Measurements from ENCODE around the gene UNC13C.

Gene UNC13C

GRCh38 chr15:54307926-54308325 lies 329.7 kb downstream of the UNC13C start:
- H3K27ac ChIP-seq (ENCODE audit: low read length), result no peak overlapping the region
- H3K4me1 ChIP-seq (ENCODE audit: insufficient read depth, low read length), result peaks cover 7% of the 10 kb centered on the region; the same call in 1 of the 2 replicates
- H3K9ac ChIP-seq (ENCODE audit: low read depth, low read length), result no peak overlapping the region
- no peaks in the 10 kb centered on the region for H3K27me3 ChIP-seq (ENCODE audit: insufficient read depth, low read length)
- no peak overlapping the region for H3K4me3 ChIP-seq (ENCODE audit: low read length)
- H3K36me3 ChIP-seq (ENCODE audit: insufficient read depth, low read depth, low read length), result no peaks in the 10 kb centered on the region
- no peaks in the 10 kb centered on the region for H3K9me3 ChIP-seq (ENCODE audit: insufficient read depth, low read depth, low read length)

GRCh38 chr15:54312528-54312927 lies 334.3 kb downstream of the UNC13C start:
- Histone ChIP-seq H3K4me1 (ENCODE audit: insufficient read depth, low read length) (peaks cover 7% of the 10 kb centered on the region; the same call in 1 of the 2 replicates), H3K9ac (ENCODE audit: low read depth, low read length) (no peak overlapping the region), H3K27me3 (ENCODE audit: insufficient read depth, low read length) (no peaks in the 10 kb centered on the region), H3K4me3 (ENCODE audit: low read length) (no peak overlapping the region), H3K9me3 (ENCODE audit: insufficient read depth, low read depth, low read length) (no peaks in the 10 kb centered on the region), H3K36me3 (ENCODE audit: insufficient read depth, low read depth, low read length) (no peaks in the 10 kb centered on the region), H3K27ac (ENCODE audit: low read length) (no peak overlapping the region)

- peaks cover 5% of the 10 kb centered on the region; the same call in 1 of the 2 replicates for H3K4me1 ChIP-seq (ENCODE audit: insufficient read depth, low read length)
- H3K27me3 ChIP-seq (ENCODE audit: insufficient read depth, low read length), result no peaks in the 10 kb centered on the region
- H3K9me3 ChIP-seq (ENCODE audit: insufficient read depth, low read depth, low read length), result no peaks in the 10 kb centered on the region
These were observed 343.2 kb downstream of the UNC13C start for GRCh38 chr15:54321426-54321825.

GRCh38 chr15:54322341-54322740 lies 344.1 kb downstream of the UNC13C start:
- no peak overlapping the region for H3K4me3 ChIP-seq (ENCODE audit: low read length)
- H3K27ac ChIP-seq (ENCODE audit: low read length), result no peak overlapping the region
- H3K4me1 ChIP-seq (ENCODE audit: insufficient read depth, low read length), result peaks cover 10% of the 10 kb centered on the region; the same call in 1 of the 2 replicates
- H3K9me3 ChIP-seq (ENCODE audit: insufficient read depth, low read depth, low read length), result no peaks in the 10 kb centered on the region
- H3K27me3 ChIP-seq (ENCODE audit: insufficient read depth, low read length), result no peaks in the 10 kb centered on the region
- H3K36me3 ChIP-seq (ENCODE audit: insufficient read depth, low read depth, low read length), result no peaks in the 10 kb centered on the region
- no peak overlapping the region for H3K9ac ChIP-seq (ENCODE audit: low read depth, low read length)

More at GRCh38 chr15:54321426-54321825, 343.2 kb downstream of the UNC13C start:
- no peak overlapping the region for H3K27ac ChIP-seq (ENCODE audit: low read length)
- no peak overlapping the region for H3K4me3 ChIP-seq (ENCODE audit: low read length)
- no peaks in the 10 kb centered on the region for H3K36me3 ChIP-seq (ENCODE audit: insufficient read depth, low read depth, low read length)
- H3K9ac ChIP-seq (ENCODE audit: low read depth, low read length), result no peak overlapping the region

GRCh38 chr15:54345301-54345700 lies 367.1 kb downstream of the UNC13C start:
- Histone ChIP-seq H3K9me3 (ENCODE audit: insufficient read depth, low read depth, low read length) (no peaks in the 10 kb centered on the region), H3K27ac (ENCODE audit: low read length) (no peak overlapping the region), H3K9ac (ENCODE audit: low read depth, low read length) (no peak overlapping the region), H3K36me3 (ENCODE audit: insufficient read depth, low read depth, low read length) (no peaks in the 10 kb centered on the region), H3K27me3 (ENCODE audit: insufficient read depth, low read length) (no peaks in the 10 kb centered on the region), H3K4me3 (ENCODE audit: low read length) (no peak overlapping the region), H3K4me1 (ENCODE audit: insufficient read depth, low read length) (no peaks in the 10 kb centered on the region)

- no peaks in the 10 kb centered on the region for H3K27me3 ChIP-seq (ENCODE audit: insufficient read depth, low read length)
- no peak overlapping the region for H3K27ac ChIP-seq (ENCODE audit: low read length)
- no peaks in the 10 kb centered on the region for H3K36me3 ChIP-seq (ENCODE audit: insufficient read depth, low read depth, low read length)
- no peak overlapping the region for H3K9ac ChIP-seq (ENCODE audit: low read depth, low read length)
- no peak overlapping the region for H3K4me3 ChIP-seq (ENCODE audit: low read length)
- H3K4me1 ChIP-seq (ENCODE audit: insufficient read depth, low read length), result no peaks in the 10 kb centered on the region
- H3K9me3 ChIP-seq (ENCODE audit: insufficient read depth, low read depth, low read length), result no peaks in the 10 kb centered on the region
These were observed 367.6 kb downstream of the UNC13C start for GRCh38 chr15:54345827-54346226.

- Histone ChIP-seq H3K9me3 (ENCODE audit: insufficient read depth, low read depth, low read length) (no peaks in the 10 kb centered on the region), H3K27me3 (ENCODE audit: insufficient read depth, low read length) (no peaks in the 10 kb centered on the region), H3K36me3 (ENCODE audit: insufficient read depth, low read depth, low read length) (no peaks in the 10 kb centered on the region), H3K4me3 (ENCODE audit: low read length) (no peak overlapping the region), H3K9ac (ENCODE audit: low read depth, low read length) (no peak overlapping the region), H3K4me1 (ENCODE audit: insufficient read depth, low read length) (no peaks in the 10 kb centered on the region), H3K27ac (ENCODE audit: low read length) (no peak overlapping the region)
These were observed 369.0 kb downstream of the UNC13C start for GRCh38 chr15:54347082-54347827.

- H3K9me3 ChIP-seq (ENCODE audit: insufficient read depth, low read depth, low read length), result no peaks in the 10 kb centered on the region
- H3K27me3 ChIP-seq (ENCODE audit: insufficient read depth, low read length), result no peaks in the 10 kb centered on the region
- H3K4me1 ChIP-seq (ENCODE audit: insufficient read depth, low read length), result no peaks in the 10 kb centered on the region
- no peak overlapping the region for H3K4me3 ChIP-seq (ENCODE audit: low read length)
- no peak overlapping the region for H3K9ac ChIP-seq (ENCODE audit: low read depth, low read length)
- H3K27ac ChIP-seq (ENCODE audit: low read length), result no peak overlapping the region
- H3K36me3 ChIP-seq (ENCODE audit: insufficient read depth, low read depth, low read length), result no peaks in the 10 kb centered on the region
These were observed 375.5 kb downstream of the UNC13C start for GRCh38 chr15:54353726-54354125.

- no peak overlapping the region for H3K4me3 ChIP-seq (ENCODE audit: low read length)
- peaks cover 4% of the 10 kb centered on the region; the same call in 1 of the 2 replicates for H3K9me3 ChIP-seq (ENCODE audit: insufficient read depth, low read depth, low read length)
- H3K27ac ChIP-seq (ENCODE audit: low read length), result no peak overlapping the region
- no peaks in the 10 kb centered on the region for H3K4me1 ChIP-seq (ENCODE audit: insufficient read depth, low read length)
- H3K27me3 ChIP-seq (ENCODE audit: insufficient read depth, low read length), result no peaks in the 10 kb centered on the region
- H3K9ac ChIP-seq (ENCODE audit: low read depth, low read length), result no peak overlapping the region
- no peaks in the 10 kb centered on the region for H3K36me3 ChIP-seq (ENCODE audit: insufficient read depth, low read depth, low read length)
These were observed 376.1 kb downstream of the UNC13C start for GRCh38 chr15:54354341-54354740.

GRCh38 chr15:54364961-54365360 lies 386.7 kb downstream of the UNC13C start:
- H3K9me3 ChIP-seq (ENCODE audit: insufficient read depth, low read depth, low read length), result peaks cover 6% of the 10 kb centered on the region; the same call in 1 of the 2 replicates
- H3K27me3 ChIP-seq (ENCODE audit: insufficient read depth, low read length), result no peaks in the 10 kb centered on the region
- no peak overlapping the region for H3K9ac ChIP-seq (ENCODE audit: low read depth, low read length)
- H3K4me1 ChIP-seq (ENCODE audit: insufficient read depth, low read length), result peaks cover 5% of the 10 kb centered on the region; the same call in 1 of the 2 replicates
- H3K27ac ChIP-seq (ENCODE audit: low read length), result no peak overlapping the region
- no peaks in the 10 kb centered on the region for H3K36me3 ChIP-seq (ENCODE audit: insufficient read depth, low read depth, low read length)
- no peak overlapping the region for H3K4me3 ChIP-seq (ENCODE audit: low read length)

- H3K9me3 ChIP-seq (ENCODE audit: insufficient read depth, low read depth, low read length), result no peaks in the 10 kb centered on the region
- no peaks in the 10 kb centered on the region for H3K27me3 ChIP-seq (ENCODE audit: insufficient read depth, low read length)
- no peak overlapping the region for H3K27ac ChIP-seq (ENCODE audit: low read length)
- H3K4me1 ChIP-seq (ENCODE audit: insufficient read depth, low read length), result peaks cover 5% of the 10 kb centered on the region; the same call in 1 of the 2 replicates
- no peak overlapping the region for H3K4me3 ChIP-seq (ENCODE audit: low read length)
- H3K36me3 ChIP-seq (ENCODE audit: insufficient read depth, low read depth, low read length), result no peaks in the 10 kb centered on the region
- H3K9ac ChIP-seq (ENCODE audit: low read depth, low read length), result no peak overlapping the region
These were observed 395.1 kb downstream of the UNC13C start for GRCh38 chr15:54373332-54373731.

- Histone ChIP-seq H3K27me3 (ENCODE audit: insufficient read depth, low read length) (no peaks in the 10 kb centered on the region), H3K9ac (ENCODE audit: low read depth, low read length) (no peak overlapping the region), H3K4me3 (ENCODE audit: low read length) (no peak overlapping the region), H3K27ac (ENCODE audit: low read length) (no peak overlapping the region), H3K36me3 (ENCODE audit: insufficient read depth, low read depth, low read length) (no peaks in the 10 kb centered on the region), H3K4me1 (ENCODE audit: insufficient read depth, low read length) (no peaks in the 10 kb centered on the region), H3K9me3 (ENCODE audit: insufficient read depth, low read depth, low read length) (no peaks in the 10 kb centered on the region)
These were observed 396.1 kb downstream of the UNC13C start for GRCh38 chr15:54374184-54374952.

All from iPS-20b (cell line).